Common myeloid progenitor, CD34-positive (primary cell): ENCODE measurements around the gene POLR2L. TPM values are rescaled to one million over a fixed set of nuclear protein-coding genes. Genes with fewer than 3 reads are reported as not detected.

ENCODE experiments used
- CTCF ChIA-PET: fragments of 350-600 bp; sonication (Branson Sonifier 250); formaldehyde crosslinking; loops from one replicate; lab custom pipeline; 2021; ENCODE audit warnings: antibody characterized with exemption; lab: Charles Lee
- POLR2A ChIA-PET: fragments of 350-600 bp; sonication (Branson Sonifier 250); formaldehyde crosslinking; loops from one replicate; lab custom pipeline; 2021; ENCODE audit warnings: antibody characterized with exemption; lab: Charles Lee
- DNase-seq, 3 donors: peaks; one replicate each; pipeline versions ENCODE4 v3.0.0 to v3.0.0-alpha.2; 2013
- H3K27ac ChIP-seq, 2 experiments: 1 replicate in 1 of 2; 2 replicates in 1 of 2; pipeline ENCODE4 v1.7.0; 2013; ENCODE audit warnings: inconsistent platforms in 2 of 2, low read length in 2 of 2, mild to moderate bottlenecking in 2 of 2, low read depth in 1 of 2, moderate library complexity in 1 of 2; ENCODE audit not compliant: severe bottlenecking in 2 of 2, insufficient read depth in 1 of 2, poor library complexity in 1 of 2
- H3K27me3 ChIP-seq, 5 experiments: replicated peaks in 2 of 5; 1 replicate in 3 of 5; 2 replicates in 2 of 5; pipeline versions ENCODE4 v1.6.1 to v1.7.0; 2013; ENCODE audit warnings: low read length in 4 of 5, mild to moderate bottlenecking in 2 of 5, moderate library complexity in 2 of 5, inconsistent platforms in 1 of 5; ENCODE audit not compliant: insufficient read depth in 5 of 5, control insufficient read depth in 4 of 5
- H3K36me3 ChIP-seq, 4 experiments: 1 replicate in 2 of 4; 2 replicates in 2 of 4; pipeline versions ENCODE4 v1.6.1 to v1.7.0; 2013; ENCODE audit warnings: low read length in 3 of 4, control low read depth in 1 of 4, mild to moderate bottlenecking in 1 of 4; ENCODE audit not compliant: control insufficient read depth in 4 of 4, insufficient read depth in 4 of 4
- H3K4me1 ChIP-seq, 4 experiments: 1 replicate in 3 of 4; 2 replicates in 1 of 4; pipeline versions ENCODE4 v1.6.1 to v1.7.1; 2013; ENCODE audit warnings: low read length in 3 of 4, mild to moderate bottlenecking in 3 of 4, control low read depth in 1 of 4, inconsistent platforms in 1 of 4, moderate library complexity in 1 of 4; ENCODE audit not compliant: control insufficient read depth in 4 of 4, insufficient read depth in 4 of 4; ENCODE audit errors: control extremely low read depth in 1 of 4
- H3K4me3 ChIP-seq, 7 experiments: 1 replicate in 4 of 7; 2 replicates in 3 of 7; pipeline versions ENCODE4 v1.5.1 to v1.7.0; 2013; ENCODE audit warnings: mild to moderate bottlenecking in 7 of 7, low read length in 6 of 7, moderate library complexity in 6 of 7, inconsistent platforms in 2 of 7, low read depth in 2 of 7, control low read depth in 1 of 7; ENCODE audit not compliant: insufficient read depth in 4 of 7, control insufficient read depth in 1 of 7; ENCODE audit errors: extremely low read depth in 1 of 7
- H3K9me3 ChIP-seq, 5 experiments: 1 replicate in 4 of 5; 2 replicates in 1 of 5; pipeline versions ENCODE4 v1.6.1 to v1.7.1; 2013; ENCODE audit warnings: low read length in 4 of 5, mild to moderate bottlenecking in 2 of 5, inconsistent platforms in 1 of 5, low read depth in 1 of 5, moderate library complexity in 1 of 5; ENCODE audit not compliant: control insufficient read depth in 4 of 5, insufficient read depth in 2 of 5; ENCODE audit errors: control extremely low read depth in 1 of 5
- WGBS: methylation state at CpG from one replicate; pipeline ENCODE4 v1.1.5; 2013; ENCODE audit not compliant: insufficient coverage; 5-methylcytosine and 5-hydroxymethylcytosine counted together
- polyA plus RNA-seq: library from polyadenylated mRNA; unstranded; fragments of 120-200 nt; gene quantifications from one replicate; pipeline ENCODE4 v1.2.1, GENCODE V29; 2013

POLR2L gene
- polyA plus RNA-seq: 44.8 TPM

- H3K27me3 ChIP-seq: no peaks in the 10 kb centered on the region
- H3K9me3 ChIP-seq: no peaks in the 10 kb centered on the region
- POLR2A ChIA-PET: interaction anchor here (0.6 to 4.2 kb wide), 8 partner anchors 8 to 33 kb away, joined by 3 to 19 read pairs (median 4); partner anchors contain the start of genes CD151 and PNPLA2
- under 1% methylated on average over 62 of the region's 87 CpGs for WGBS
- peak within 1 kb of the TSS; percentile 84 to 95 for H3K27ac ChIP-seq
- peaks cover 0 to 52% (median 51%) of the 10 kb centered on the region in 4 experiments for H3K4me1 ChIP-seq
- CTCF ChIA-PET: interaction anchor here (1.0 to 2.4 kb wide), 4 partner anchors 9 to 29 kb away, joined by 4 to 8 read pairs (median 4); partner anchors contain the start of gene PNPLA2
- peaks cover 2 to 32% (median 23%) of the 10 kb centered on the region in 4 experiments for H3K36me3 ChIP-seq
- peak within 1 kb of the TSS; percentile 81 to 99 (median 88) for H3K4me3 ChIP-seq
- DNase-seq: peak; percentile 84 to 93 (median 92)
These were observed at the start of gene POLR2L, which contains the start of gene TSPAN4 for GRCh38 chr11:842370-843002. Gene POLR2L, minus strand, starts transcription at chr11:842529. Its CDS starts 21 bp downstream, at chr11:842508. Gene TSPAN4, plus strand, starts transcription at chr11:842852. Its CDS starts 7,453 bp downstream, at chr11:850305.

GRCh38 chr11:890794-891540, 48.6 kb upstream of the POLR2L start:
- Histone ChIP-seq H3K9me3 (no peaks in the 10 kb centered on the region), H3K36me3 (peaks cover 7 to 37% (median 21%) of the 10 kb centered on the region in 4 experiments), H3K27ac (no peak overlapping the region), H3K4me3 (no peak overlapping the region), H3K4me1 (no peaks in the 10 kb centered on the region), H3K27me3 (no peaks in the 10 kb centered on the region)
- DNase-seq: no peak
- ChIA-PET POLR2A (interaction anchor here (0.6 kb wide), 1 partner anchor 164 kb away, joined by 3 read pairs; no protein-coding TSS in a partner anchor), CTCF (no interaction called here)
- WGBS: 91% methylated on average over 21 of the region's 27 CpGs

- CTCF ChIA-PET: interaction anchor here (0.7 kb wide), 1 partner anchor 12 kb away, joined by 3 read pairs; no protein-coding TSS in a partner anchor
- no peaks in the 10 kb centered on the region for H3K27me3 ChIP-seq
- H3K4me1 ChIP-seq: no peaks in the 10 kb centered on the region
- H3K9me3 ChIP-seq: no peaks in the 10 kb centered on the region
- WGBS: 95% methylated on average over 32 of the region's 32 CpGs
- peaks cover 7 to 42% (median 23%) of the 10 kb centered on the region in 4 experiments for H3K36me3 ChIP-seq
- DNase-seq: no peak
- no peak overlapping the region for H3K27ac ChIP-seq
- POLR2A ChIA-PET: no interaction called here
- no peak overlapping the region for H3K4me3 ChIP-seq
These were observed 47.6 kb upstream of the POLR2L start for GRCh38 chr11:889687-890475.

GRCh38 chr11:889257-889656, 46.9 kb upstream of the POLR2L start:
- no peaks in the 10 kb centered on the region for H3K27me3 ChIP-seq
- CTCF ChIA-PET: interaction anchor here (0.7 to 1.4 kb wide), 2 partner anchors 10 to 12 kb away, joined by 3 to 5 read pairs; no protein-coding TSS in a partner anchor
- POLR2A ChIA-PET: no interaction called here
- WGBS: 97% methylated on average over 12 of the region's 13 CpGs
- H3K4me1 ChIP-seq: no peaks in the 10 kb centered on the region
- DNase-seq: no peak
- H3K36me3 ChIP-seq: peaks cover 7 to 47% (median 27%) of the 10 kb centered on the region in 4 experiments
- H3K9me3 ChIP-seq: no peaks in the 10 kb centered on the region
- no peak overlapping the region for H3K4me3 ChIP-seq
- no peak overlapping the region for H3K27ac ChIP-seq

GRCh38 chr11:888310-889212, 46.2 kb upstream of the POLR2L start:
- ChIA-PET POLR2A (no interaction called here), CTCF (interaction anchor here (0.7 to 1.4 kb wide), 2 partner anchors 9 to 10 kb away, joined by 4 to 5 read pairs; no protein-coding TSS in a partner anchor)
- Histone ChIP-seq H3K27me3 (no peaks in the 10 kb centered on the region), H3K27ac (no peak overlapping the region), H3K4me3 (no peak overlapping the region), H3K9me3 (no peaks in the 10 kb centered on the region), H3K36me3 (peaks cover 7 to 52% (median 33%) of the 10 kb centered on the region in 4 experiments), H3K4me1 (no peaks in the 10 kb centered on the region)
- WGBS: 96% methylated on average over 37 of the region's 45 CpGs
- DNase-seq: no peak

GRCh38 chr11:887589-887988, 45.3 kb upstream of the POLR2L start:
- DNase-seq: no peak
- peaks cover 0 to 2% (median 0%) of the 10 kb centered on the region in 4 experiments for H3K4me1 ChIP-seq
- CTCF ChIA-PET: interaction anchor here (0.7 kb wide), 1 partner anchor 11 kb away, joined by 4 read pairs; no protein-coding TSS in a partner anchor
- peaks cover 5 to 56% (median 39%) of the 10 kb centered on the region in 4 experiments for H3K36me3 ChIP-seq
- POLR2A ChIA-PET: no interaction called here
- 98% methylated on average over 14 of the region's 14 CpGs for whole genome bisulfite sequencing
- H3K4me3 ChIP-seq: no peak overlapping the region
- H3K9me3 ChIP-seq: no peaks in the 10 kb centered on the region
- H3K27ac ChIP-seq: no peak overlapping the region
- H3K27me3 ChIP-seq: no peaks in the 10 kb centered on the region
